GM21737 (cell line): ENCODE data around the gene GSE1.

Source experiments
- ATAC-seq: cut with Tn5 transposase; IDR thresholded peaks from one replicate; pipeline ENCODE4 v1.9.1; 2021; ENCODE audit warnings: mild to moderate bottlenecking, moderate library complexity; ENCODE audit not compliant: unreplicated experiment

Gene GSE1

GRCh38 chr16:85717393-85718152 is 104.5 kb downstream of the GSE1 start:
- ATAC-seq = no peak

DNA sequence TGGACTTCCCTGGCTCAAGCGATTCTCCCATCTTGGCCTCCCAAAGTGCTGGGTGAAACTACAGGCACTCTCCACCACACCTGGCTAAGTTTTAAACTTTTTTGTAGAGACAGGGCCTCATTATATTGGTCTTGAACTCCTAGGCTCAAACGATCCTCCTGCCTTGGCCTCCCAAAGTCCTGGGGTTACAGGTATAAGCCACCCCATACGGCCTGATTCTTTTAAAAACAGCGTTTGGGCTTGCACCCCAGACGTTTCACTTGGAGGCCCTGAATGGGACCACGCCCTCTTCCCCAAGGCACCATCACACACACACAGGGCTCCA is 105.0 kb downstream of the GSE1 start:
- no peak for ATAC-seq

GRCh38 chr16:85718682-85719081 is 105.6 kb downstream of the GSE1 start:
- ATAC-seq = no peak

- no peak for ATAC-seq
Observed at GRCh38 chr16:85719605-85720301, 106.6 kb downstream of the GSE1 start.

- no peak for ATAC-seq
Observed at GRCh38 chr16:85720302-85720637, 107.1 kb downstream of the GSE1 start.

DNA sequence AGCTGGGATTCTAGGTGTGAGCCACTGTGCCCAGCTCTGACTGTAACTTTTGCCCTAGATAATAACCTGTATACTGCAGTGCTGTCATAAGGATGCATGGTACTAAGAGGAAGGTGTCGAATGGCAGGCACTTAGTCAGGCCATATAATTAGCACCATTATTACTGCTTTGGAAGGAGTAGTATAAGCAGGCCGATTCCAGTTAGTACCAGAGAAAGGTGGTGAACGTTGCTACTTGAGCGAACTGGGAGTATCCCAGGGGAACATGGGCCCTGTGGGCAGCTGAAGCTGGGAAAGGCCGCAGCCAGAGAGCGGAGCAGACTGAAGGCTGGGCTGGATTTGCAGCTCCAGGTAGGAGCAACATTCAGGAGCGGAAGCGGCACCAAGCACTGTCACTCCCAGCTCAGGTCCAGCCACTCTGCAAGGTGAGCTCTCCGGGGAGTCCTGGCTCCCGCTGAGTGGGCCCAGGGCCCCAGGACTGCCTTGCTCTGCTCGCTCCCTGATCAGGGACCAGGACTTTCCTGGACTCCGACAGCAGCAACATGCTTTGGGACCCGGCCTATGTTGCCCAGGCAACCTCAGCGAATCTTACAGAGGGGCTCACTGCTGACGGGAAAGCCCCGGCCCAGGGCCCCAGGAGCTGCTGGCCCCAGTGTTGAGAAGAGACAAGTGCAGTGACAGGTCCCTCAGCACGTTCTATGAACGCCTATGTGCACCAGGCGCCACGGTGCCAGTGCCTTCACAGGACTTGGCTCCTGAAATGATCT is 109.2 kb downstream of the GSE1 start:
- ATAC-seq = no peak

DNA sequence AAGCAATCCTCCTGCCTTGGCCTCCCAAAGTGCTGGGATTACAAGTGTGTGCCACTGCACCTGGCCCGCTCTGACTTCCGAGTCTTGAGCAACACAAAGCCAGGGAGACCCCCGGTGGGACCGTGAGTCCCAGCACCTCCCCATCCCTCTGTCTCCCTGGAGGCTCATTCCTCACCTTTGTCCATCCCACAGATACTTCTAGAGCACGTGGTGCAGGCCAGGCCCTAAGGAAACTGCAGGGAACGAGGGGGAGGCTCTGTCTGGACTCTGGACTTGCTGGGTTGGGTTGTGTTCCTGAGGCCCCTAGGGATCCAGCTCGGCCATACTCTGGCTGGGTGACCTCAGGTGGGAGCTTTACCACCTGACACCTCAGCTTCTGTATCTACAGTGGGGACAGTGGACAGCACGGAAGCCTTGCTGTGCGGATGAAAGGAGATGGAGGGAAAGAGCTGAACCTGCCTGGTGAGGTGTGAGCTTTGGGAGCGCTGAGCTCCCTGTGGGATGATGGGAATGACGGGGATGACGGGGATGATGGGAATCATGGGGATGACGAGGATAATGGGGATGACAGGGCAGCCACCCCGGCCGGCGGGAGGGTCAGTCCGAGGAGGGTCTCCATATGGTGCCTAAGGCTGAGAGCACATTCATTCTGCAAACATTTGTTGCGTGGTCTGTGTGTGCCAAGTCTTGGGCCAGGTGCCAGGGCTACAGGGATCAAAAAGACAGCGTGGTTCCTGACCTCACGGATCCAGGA is 111.2 kb downstream of the GSE1 start:
- ATAC-seq = no peak

GRCh38 chr16:85724936-85725335 is 111.8 kb downstream of the GSE1 start:
- no peak for ATAC-seq
